ENCODE measurements around the gene TFPI. TPM values are rescaled to one million over a fixed set of nuclear protein-coding genes. Genes with fewer than 3 reads are reported as not detected.
"Not testable (repeated sequence)": the region's sequence is repeated elsewhere in the genome, so short reads cannot be mapped to it uniquely, and the experiment has no call there.

The TFPI gene
- total RNA-seq: 54.7 TPM

DNA sequence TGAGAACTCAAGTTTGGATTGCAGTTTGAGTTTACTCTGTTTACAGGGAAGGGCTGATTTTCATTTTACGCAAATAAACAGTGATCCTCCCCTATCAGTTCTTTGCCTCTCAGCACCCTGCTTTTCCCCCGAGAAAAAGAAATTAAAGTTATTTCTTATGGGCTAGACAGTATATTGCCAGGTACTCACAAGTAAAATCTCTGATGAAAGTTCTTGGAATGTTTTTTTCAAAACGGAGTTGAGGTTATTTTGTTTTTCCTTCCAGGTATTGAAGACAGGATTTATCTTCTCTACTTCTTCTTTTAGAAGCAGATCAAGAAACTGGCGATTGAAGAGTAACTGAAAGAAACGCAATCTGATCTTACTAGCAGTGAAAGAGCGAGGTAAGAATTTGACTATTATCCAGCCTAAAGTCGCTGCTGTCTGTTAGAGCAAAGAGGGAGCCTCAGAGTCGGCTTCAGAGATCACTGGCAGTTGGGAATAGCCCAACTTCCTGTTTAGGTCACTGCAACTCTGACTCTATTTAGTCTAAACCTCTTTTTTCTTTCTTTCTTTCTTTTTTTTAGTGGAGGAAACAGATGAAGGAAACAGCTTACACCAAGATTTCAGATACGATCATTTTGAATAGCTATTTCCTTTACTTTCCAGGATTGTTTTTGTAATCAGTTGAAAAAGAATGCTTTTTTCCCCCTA is at the start of gene TFPI:
TSS of gene TFPI (minus strand) at position 425 of the 693 bp plus-strand sequence. CDS start 50,667 bp downstream, outside the sequence.
- no peak for DNase-seq (ENCODE audit: low spot score)

DNA sequence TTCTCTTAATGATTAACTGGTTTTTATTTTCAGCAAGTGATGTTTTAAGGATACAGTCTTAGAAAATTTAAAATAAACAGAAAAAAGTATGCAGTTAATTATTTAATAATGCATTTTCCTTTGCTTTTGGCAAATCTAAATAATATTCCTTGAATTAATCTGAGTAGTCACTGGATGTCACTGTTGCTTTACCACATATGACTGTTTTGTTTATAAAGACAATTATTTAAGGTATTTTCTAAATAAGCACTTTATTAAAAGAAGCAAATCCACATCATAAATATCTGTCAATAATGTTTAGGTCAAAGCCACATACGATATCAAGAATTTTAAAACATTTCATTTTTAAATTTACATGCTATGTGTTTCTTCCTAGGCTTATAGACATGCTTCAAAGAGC is 40.6 kb upstream of the TFPI start:
- no peak for DNase-seq (ENCODE audit: low spot score)

DNA sequence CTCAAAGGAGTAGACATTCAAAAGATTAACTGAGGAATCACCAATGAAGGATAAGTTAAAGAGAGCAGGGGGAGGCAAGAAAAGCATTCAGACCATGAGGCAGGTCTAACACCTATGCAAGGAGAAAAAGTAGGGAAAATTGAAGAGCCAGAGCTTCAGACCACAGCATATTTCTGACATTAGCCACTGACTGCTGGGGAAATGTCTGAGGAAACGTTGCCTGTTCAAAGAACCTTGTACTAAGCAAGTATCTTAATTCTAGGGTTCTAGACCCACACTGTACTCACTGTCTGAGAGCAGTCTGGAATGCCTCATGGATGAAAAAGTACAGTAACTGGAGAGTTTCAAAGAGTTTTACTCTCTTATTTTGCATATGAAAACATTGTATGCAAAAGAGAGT is 39.5 kb upstream of the TFPI start:
- DNase-seq (ENCODE audit: low spot score): no peak

DNA sequence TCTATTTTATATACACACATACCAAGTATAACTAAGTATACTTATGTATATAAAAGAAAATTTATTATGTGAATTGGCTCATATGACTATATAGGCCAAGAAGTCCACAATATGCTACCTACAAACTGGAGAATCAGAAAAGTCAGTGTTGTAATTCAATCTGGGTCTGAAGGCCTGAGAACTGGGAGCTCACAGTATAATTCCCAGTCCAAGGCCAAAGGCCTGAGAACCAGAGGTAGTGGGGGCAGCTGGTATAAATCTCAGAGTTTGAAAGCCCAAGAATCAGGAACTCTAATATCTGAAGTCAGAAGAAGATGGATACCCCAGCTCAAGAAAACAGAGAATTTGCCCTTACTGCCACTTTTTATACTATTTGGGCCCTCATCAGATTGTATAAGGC is 38.9 kb upstream of the TFPI start:
- no peak for DNase-seq (ENCODE audit: low spot score)

DNA sequence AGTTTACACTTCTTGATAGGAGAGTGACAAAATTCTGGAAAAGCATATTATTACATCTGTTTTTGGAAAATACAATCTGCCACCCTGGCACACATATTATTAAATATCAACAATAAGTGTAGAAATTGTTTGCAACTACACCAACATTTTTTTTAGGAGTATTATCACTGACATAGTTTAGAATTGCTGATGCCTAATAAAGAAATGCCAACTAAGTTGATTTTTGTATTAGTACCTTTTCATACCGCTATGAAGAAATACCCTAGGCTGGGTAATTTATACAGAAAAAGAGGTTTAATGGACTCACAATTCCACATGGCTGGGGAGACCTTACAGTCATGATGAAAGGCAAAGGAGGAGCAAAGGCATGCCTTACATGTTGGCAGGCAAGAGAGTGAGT is 35.9 kb upstream of the TFPI start:
- no peak for DNase-seq (ENCODE audit: low spot score)

DNA sequence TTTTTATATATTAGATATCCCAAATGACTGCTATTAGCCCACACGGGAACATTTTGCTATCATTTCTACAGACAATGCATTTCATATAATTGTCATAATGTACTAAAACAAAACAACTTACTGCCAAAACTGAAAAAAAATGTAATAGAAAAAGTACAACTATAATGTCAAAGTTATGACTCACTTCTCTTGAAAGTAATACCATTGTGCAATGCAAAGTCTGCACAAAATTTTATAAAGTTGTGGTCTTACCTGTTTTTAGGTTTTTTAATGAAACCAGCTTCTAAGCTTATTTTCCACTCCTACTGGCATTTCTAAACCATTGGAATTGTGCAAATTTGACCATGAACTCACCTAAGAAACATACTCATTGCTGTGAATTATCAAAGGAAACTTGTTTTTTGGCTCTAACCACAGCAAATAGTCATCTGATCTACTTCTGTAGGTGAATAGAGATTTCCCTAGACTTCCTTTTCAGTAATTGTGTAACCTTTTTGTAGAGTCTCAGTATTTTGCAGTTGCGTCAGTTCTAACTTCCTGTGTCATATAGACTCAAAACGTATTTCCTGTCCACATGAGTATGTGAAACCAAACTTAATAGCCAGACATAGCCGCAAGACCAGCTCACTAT is 31.9 kb upstream of the TFPI start:
- DNase-seq (ENCODE audit: low spot score): no peak

DNA sequence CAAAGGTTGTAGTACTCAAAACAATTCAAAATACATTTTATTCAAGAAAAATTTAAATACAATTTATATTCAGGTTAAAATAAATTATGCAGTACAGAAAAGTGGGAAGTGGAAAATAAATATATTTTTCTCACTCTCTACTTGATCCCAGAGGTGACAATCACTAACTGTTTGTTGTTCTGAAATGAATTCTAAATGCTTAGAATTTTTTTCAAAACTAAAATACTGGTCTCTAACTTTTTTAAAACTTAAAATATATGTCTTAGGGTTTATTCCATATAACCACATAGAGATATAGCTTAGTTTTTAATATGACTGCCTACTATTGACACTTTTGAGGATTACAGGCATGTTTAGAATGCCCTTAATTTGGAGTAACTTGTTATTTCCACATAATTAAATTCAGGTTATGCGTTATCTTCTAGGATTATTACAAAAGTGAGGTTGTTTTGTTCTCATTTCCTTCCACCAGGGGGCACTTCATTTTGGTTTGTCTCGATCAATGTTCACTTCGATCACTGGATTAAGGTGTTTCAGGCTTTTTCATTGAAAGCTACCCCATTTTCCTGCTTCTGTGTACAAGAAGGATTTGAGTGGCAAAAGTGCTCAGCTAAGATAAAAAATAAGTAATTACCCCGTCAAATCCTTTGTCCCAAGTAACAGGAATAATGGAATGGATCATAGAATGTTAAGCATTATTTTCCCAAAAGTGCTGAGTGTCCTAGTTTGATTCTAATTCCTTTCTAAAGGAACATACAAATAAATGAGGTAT is 27.1 kb upstream of the TFPI start:
- no peak for DNase-seq (ENCODE audit: low spot score)

DNA sequence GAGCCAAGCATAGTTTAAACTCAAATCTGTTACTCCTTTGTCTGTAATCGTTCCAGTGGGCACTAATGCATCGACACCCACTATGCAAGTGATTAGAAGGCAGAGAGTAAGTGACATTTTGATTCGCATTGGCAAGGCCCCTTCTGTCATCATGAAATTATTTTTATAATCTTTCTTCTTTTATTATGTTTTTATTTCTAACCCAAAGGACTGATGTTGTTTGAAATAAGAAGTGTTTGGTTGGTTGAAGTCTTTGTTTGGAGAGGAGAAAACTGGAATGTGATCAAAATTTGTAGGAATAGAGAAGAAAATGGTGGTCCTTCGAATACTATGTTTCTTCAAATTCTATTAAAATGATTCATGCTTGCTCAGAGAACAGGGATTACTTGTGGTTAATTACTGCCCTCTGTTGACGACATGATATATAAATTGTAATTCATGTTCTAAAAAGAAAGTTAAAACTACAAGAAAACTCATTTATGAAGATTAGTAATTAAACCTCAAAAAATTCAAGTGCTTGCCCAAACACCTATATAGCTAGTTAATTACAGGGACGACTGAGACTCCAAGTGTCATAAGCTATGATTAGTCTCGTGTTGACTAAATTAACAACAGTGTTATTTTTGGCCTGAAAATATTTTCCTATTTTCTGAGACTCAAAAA is 26.4 kb upstream of the TFPI start:
- DNase-seq (ENCODE audit: low spot score): no peak

DNA sequence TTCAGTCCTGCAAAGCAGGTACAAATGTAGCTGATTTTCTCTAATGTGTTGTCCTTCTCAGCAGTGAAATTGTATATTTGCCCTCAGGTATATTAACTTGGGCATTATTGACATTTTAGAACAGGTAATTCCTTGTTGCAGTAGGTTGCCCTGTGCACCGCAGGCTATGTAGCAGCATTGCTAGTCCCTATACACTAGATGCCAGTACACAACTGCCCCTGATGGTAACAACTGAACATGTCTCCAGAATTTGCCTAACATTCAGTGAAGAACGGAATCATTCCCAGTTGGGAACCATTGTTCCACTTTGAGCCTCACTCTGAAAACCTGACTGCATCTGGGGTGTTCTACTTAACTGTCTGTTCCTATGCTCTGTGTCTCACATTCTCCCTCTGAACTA is 23.1 kb upstream of the TFPI start:
- DNase-seq (ENCODE audit: low spot score): no peak

DNA sequence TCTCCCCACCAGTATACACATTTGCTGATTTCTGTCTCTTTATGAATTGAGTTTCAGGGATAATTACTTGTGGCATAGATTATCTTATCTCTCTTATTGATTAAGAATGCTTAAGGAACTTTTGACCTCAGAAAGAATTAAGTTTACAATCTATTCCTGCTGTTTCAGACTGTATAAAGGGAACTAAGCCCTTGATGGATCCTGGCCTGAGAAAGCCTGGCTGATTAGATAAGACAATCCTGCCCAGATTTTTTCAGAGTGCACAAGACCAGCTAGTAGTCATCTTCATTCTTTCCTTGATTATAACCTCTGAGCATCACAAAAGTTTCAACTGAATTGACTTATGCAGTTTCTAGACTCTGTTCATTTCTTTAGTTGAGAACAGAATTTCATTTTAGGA is 22.7 kb upstream of the TFPI start:
- no peak for DNase-seq (ENCODE audit: low spot score)

DNA sequence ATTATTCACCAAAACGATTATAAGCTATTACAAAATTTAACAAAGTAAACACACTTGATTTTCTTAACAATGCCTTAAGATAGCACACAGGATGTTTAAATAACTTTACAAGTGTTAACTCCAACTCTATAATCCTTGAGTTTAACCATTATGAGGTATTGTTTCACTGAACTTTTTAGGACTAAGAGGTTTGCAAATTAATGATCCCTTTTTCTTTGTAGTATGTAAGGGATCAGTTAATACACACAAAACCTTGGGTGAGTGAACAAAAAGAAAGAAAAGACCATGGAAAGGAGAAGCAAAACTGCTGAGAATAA is 21.5 kb upstream of the TFPI start:
- no peak for DNase-seq (ENCODE audit: low spot score)

DNA sequence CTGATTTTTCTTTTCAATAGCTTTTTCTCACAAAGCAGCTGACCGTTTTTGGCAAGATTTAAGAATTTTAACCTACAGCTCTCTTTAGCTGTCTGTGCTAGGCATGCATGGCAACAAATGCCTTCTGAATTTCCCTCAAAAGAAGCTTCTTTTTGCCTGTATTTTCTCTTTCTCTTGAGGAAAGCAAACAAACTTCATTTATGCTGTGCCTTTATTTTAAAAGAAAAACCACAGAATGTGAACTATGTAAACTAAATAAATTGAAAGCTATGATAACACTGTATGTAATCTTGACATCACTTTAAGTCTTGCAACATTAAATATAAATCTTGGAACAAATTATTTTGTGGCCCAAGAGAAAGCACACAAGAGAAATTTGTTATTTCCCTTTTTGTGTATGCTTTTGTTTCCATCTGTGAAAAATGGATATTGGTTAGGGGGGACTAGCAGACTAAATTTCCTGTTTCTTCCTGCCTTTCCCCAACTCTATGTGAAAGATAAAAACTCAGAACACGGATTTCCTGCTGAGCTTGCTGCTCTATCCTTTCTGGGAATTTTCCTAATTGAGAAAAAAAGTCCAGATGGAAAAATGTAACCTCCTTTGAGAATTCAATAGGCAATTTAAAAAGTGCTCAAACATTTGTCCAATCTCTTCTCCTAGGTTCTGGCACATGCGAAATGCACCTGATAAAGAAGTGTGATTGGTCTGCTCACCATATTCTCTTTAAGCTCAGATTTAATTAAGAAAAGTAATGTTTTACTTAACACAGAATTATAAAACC is 20.9 kb upstream of the TFPI start:
- DNase-seq (ENCODE audit: low spot score): no peak

DNA sequence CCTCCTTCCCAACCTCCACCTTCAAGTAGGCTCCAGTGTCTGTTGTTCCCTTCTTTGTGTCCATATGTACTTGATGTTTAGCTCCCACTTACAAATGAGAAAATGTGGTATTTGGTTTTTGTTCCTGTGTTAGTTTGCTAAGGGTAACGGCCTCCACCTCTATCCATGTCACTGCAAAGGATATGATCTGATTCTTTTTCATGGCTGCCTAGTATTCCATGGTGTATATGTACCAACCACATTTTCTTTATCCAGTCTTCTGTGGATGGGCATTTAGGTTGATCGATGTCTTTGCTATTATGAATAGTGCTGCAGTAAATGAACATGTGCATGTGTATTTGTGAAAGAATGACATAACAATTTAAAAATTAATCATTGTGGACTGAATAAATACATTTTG is 19.5 kb upstream of the TFPI start:
- DNase-seq (ENCODE audit: low spot score): no peak

DNA sequence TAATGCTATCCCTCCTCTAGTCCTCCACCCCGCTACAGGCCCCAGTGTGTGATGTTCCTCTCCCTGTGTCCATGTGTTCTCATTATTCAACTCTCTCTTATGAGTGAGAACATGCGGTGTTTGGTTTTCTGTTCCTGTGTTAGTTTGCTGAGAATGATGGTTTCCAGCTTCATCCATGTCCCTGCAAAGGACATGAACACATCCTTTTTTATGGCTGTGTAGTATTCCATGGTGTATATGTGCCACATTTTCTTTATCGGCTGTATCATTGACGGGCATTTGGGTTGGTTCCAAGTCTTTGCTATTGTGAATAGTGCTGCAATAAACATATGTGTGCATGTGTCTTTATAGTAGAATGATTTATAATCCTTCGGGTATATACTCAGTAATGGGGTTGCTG is 17.8 kb upstream of the TFPI start:
- not testable (repeated sequence) for DNase-seq (ENCODE audit: low spot score)

DNA sequence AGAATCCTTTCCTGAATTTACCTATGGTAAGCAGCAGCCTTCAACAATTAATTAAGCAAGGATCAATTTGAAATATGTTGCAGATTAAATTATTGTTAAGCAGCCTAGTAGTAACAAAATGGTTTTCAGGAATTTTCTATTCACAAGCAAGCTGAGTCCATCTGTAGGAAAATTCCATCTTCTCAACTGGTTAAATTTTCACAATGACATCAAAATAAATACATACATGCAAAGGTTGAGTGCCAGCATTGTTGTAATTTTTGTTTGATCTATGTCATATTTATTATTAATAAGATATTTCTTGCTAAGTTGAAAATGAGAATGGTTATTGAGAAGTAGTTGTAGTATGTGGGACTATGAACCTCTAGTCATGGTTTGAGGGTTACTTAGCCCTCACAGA is 15.3 kb upstream of the TFPI start:
- no peak for DNase-seq (ENCODE audit: low spot score)

DNA sequence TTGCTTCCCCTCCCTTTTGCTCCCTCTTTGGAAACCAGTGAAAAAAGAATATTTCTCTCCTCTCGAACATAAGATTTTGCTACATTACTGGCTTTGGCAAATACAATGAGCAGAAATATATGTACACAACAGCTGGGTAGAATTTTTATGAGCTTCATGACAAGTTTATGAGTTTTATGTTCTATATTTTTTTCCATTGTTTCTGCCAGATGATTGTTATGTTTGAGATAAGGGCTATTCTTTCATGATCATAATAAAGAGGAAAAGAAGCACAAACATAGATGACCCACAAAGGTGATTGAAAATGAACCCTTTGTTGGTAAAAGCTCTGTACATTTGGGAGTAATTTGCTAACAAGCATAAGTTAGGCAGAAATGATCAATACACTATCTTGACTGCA is 14.8 kb upstream of the TFPI start:
- DNase-seq (ENCODE audit: low spot score): no peak

DNA sequence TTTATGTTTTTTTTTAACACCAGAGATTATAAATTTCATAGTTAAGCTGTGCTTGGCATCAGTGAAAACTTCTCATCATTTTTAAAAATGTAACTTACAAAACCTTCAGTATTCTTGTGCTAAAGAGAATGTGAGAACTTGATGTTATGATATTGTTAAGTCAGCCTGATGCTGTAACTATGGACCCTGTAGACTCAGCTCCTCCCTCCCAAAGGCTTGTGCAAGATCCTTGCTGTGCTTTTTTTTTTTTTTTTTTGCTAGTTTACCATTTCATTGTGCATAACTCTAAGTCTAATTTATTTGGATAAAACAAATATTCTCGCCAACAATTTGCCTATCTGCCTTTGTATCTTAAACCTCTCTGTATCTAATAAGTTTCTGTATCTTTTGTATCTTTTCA is 12.9 kb upstream of the TFPI start:
- no peak for DNase-seq (ENCODE audit: low spot score)

DNA sequence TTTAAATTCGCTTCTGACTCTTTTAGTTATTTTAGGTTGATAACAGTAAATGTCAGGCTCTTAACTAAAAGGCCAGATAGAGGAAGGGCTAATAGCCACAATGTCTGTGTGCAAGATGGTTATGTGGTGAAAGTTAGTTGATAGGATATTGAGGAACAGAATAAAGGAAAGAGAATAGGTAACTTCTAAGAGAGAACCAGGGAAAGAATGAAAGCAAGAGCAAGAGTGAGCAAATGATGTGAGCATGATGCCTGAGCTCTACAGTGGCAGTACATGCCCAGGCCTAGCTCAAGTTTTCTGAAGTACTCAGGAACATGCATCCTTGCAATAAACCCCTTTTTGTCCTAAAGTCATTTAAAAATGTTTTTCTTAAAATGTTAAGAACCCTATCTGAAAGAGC is 12.5 kb upstream of the TFPI start:
- DNase-seq (ENCODE audit: low spot score): no peak

DNA sequence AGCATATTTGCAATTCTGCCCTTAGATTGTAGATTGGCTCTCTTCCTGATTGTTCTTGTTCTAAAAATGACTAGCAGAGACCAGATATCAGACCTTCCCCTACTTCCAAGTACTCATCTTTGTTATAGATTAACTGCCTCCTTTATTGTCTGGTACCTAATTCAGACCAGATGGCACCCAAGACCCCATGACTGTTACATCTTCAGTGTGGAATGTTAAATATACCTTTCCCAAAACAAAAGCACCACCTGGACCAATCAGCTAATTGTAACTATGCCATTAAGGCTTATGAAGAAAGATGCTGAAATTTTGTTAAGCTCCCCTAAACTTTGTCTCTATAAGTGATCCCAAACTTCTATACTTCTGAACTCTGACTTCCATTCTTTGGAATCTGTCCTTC is 12.0 kb upstream of the TFPI start:
- no peak for DNase-seq (ENCODE audit: low spot score)

DNA sequence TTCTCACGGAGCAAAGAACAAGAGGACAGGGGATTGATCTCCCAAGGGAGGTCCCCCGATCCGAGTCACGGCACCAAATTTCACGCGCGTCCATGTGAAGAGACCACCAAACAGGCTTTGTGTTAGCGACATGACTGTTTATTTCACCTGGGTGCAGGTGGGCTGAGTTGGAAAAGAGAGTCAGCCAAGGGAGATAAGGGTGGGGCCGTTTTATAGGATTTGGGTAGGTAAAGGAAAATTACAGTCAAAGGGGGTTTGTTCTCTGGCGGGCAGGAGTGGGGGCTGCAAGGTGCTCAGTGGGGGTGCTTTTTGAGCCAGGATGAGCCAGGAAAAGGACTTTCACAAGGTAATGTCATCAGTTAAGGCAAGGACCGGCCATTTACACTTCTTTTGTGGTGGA is 11.4 kb upstream of the TFPI start:
- DNase-seq (ENCODE audit: low spot score): not testable (repeated sequence)

DNA sequence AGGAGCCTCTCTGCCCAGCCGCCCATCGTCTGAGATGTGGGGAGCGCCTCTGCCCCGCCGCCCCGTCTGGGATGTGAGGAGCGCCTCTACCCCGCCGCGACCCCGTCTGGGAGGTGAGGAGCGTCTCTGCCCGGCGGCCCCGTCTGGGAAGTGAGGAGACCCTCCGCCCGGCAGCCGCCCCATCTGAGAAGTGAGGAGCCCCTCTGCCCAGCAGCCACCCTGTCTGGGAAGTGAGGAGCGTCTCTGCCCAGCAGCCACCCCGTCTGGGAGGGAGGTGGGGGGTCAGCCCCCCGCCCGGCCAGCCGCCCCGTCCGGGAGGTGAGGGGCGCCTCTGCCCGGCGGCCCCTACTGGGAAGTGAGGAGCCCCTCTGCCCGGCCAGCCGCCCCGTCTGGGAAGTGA is 2.3 kb upstream of the TFPI start:
- DNase-seq (ENCODE audit: low spot score): not testable (repeated sequence)

DNA sequence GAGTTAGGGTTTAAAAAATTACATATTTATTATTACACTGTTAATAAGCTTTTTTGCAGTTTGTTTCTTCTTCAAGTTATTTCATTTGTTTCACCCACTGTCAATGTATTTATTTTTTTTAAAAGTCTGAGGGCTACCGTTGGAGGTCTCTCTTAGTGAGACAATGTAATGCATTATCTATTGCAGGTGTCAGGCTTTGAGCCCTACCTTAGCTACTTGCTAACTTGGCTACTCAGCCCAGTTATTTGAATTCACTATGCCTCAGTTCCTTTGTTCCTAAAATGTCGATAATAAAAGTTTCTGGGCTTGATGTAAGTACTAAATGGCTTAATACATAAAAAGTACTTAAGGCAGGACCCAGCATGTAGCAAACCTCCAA is 458 bp upstream of the TFPI start:
- DNase-seq (ENCODE audit: low spot score): no peak
